ENCODE results near the gene C2orf68. TPM values are rescaled to one million over a fixed set of nuclear protein-coding genes. Genes with fewer than 3 reads are reported as not detected.

C2orf68 gene
- total and polyA plus RNA-seq, 2 of the 13 experiments (the other 11 are each of a cell fraction or from before 2014, with no cell fraction given): 47.1 to 77.4 TPM

- no peak for TF ChIP-seq MAZ (IDR thresholded peaks at IDR 0.05; ENCODE audit: borderline replicate concordance, low read depth, low read length)
- no peak; the same call in 1 of the 2 replicates for TF ChIP-seq MAZ (CRISPR knock-in tag; IDR thresholded peaks at IDR 0.05; ENCODE audit: low read depth)
- TF ChIP-seq ZNF317 (CRISPR knock-in tag; IDR thresholded peaks at IDR 0.05): 0 out of 2 replicates have a peak, but pooled peaks have one; percentile 22
- TF ChIP-seq GPBP1L1 (CRISPR knock-in tag; IDR thresholded peaks at IDR 0.05): no peak
- TF ChIP-seq ZNF678 (CRISPR knock-in tag; IDR thresholded peaks at IDR 0.05): no peak
- no peak for TF ChIP-seq MIER2 (CRISPR knock-in tag; IDR thresholded peaks at IDR 0.05)
- no peak for TF ChIP-seq ATF3 (CRISPR knock-in tag; IDR thresholded peaks at IDR 0.05)
- TF ChIP-seq NRL (CRISPR knock-in tag; IDR thresholded peaks at IDR 0.05; ENCODE audit: borderline replicate concordance): no peak
- no peak for TF ChIP-seq HCFC1 (IDR thresholded peaks at IDR 0.05; ENCODE audit: low read depth, low read length)
- no peak for TF ChIP-seq ZNF556 (CRISPR knock-in tag; IDR thresholded peaks at IDR 0.05; ENCODE audit: borderline replicate concordance)
- no peak for TF ChIP-seq ZNF496 (CRISPR knock-in tag; IDR thresholded peaks at IDR 0.05; ENCODE audit: insufficient replicate concordance)
- no peak for TF ChIP-seq KAT2B (IDR thresholded peaks at IDR 0.05; ENCODE audit: borderline replicate concordance, low read depth, low read length)
- no peak for TF ChIP-seq HES4 (CRISPR knock-in tag; IDR thresholded peaks at IDR 0.05; ENCODE audit: borderline replicate concordance)
- 0 out of 2 replicates have a peak, but pooled peaks have one; percentile 29 for TF ChIP-seq ZC3H4 (CRISPR knock-in tag; IDR thresholded peaks at IDR 0.05; ENCODE audit: borderline replicate concordance)
- no peak for TF ChIP-seq PAF1 (CRISPR knock-in tag; IDR thresholded peaks at IDR 0.05)
- TF ChIP-seq, protein P1, sequence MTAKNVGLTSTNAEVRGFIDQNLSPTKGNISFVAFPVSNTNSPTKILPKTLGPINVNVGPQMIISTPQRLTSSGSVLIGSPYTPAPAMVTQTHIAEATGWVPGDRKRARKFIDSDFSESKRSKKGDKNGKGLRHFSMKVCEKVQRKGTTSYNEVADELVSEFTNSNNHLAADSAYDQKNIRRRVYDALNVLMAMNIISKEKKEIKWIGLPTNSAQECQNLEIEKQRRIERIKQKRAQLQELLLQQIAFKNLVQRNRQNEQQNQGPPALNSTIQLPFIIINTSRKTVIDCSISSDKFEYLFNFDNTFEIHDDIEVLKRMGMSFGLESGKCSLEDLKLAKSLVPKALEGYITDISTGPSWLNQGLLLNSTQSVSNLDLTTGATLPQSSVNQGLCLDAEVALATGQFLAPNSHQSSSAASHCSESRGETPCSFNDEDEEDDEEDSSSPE (CRISPR knock-in tag; IDR thresholded peaks at IDR 0.05): no peak
- TF ChIP-seq ZFP36L2 (CRISPR knock-in tag; IDR thresholded peaks at IDR 0.05): no peak
- no peak for TF ChIP-seq TFDP1 (CRISPR knock-in tag; IDR thresholded peaks at IDR 0.05; ENCODE audit: borderline replicate concordance)
- TF ChIP-seq, protein P2, sequence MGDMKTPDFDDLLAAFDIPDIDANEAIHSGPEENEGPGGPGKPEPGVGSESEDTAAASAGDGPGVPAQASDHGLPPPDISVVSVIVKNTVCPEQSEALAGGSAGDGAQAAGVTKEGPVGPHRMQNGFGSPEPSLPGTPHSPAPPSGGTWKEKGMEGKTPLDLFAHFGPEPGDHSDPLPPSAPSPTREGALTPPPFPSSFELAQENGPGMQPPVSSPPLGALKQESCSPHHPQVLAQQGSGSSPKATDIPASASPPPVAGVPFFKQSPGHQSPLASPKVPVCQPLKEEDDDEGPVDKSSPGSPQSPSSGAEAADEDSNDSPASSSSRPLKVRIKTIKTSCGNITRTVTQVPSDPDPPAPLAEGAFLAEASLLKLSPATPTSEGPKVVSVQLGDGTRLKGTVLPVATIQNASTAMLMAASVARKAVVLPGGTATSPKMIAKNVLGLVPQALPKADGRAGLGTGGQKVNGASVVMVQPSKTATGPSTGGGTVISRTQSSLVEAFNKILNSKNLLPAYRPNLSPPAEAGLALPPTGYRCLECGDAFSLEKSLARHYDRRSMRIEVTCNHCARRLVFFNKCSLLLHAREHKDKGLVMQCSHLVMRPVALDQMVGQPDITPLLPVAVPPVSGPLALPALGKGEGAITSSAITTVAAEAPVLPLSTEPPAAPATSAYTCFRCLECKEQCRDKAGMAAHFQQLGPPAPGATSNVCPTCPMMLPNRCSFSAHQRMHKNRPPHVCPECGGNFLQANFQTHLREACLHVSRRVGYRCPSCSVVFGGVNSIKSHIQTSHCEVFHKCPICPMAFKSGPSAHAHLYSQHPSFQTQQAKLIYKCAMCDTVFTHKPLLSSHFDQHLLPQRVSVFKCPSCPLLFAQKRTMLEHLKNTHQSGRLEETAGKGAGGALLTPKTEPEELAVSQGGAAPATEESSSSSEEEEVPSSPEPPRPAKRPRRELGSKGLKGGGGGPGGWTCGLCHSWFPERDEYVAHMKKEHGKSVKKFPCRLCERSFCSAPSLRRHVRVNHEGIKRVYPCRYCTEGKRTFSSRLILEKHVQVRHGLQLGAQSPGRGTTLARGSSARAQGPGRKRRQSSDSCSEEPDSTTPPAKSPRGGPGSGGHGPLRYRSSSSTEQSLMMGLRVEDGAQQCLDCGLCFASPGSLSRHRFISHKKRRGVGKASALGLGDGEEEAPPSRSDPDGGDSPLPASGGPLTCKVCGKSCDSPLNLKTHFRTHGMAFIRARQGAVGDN (CRISPR knock-in tag; IDR thresholded peaks at IDR 0.05): no peak; the same call in 1 of the 2 replicates
- TF ChIP-seq, protein P3, sequence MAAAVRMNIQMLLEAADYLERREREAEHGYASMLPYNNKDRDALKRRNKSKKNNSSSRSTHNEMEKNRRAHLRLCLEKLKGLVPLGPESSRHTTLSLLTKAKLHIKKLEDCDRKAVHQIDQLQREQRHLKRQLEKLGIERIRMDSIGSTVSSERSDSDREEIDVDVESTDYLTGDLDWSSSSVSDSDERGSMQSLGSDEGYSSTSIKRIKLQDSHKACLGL (CRISPR knock-in tag; IDR thresholded peaks at IDR 0.05): no peak; the same call in 1 of the 2 replicates
- no peak for TF ChIP-seq SRF (IDR thresholded peaks at IDR 0.05; ENCODE audit: low read depth, low read length)
Measured at GRCh38 chr2:85601771-85602475, 9.9 kb downstream of the C2orf68 start (continued).
